Measurements from ENCODE around the gene COL25A1. TPM values are rescaled to one million over a fixed set of nuclear protein-coding genes. Genes with fewer than 3 reads are reported as not detected.

COL25A1 gene
- total RNA-seq, 2 donors from 2014 or later, result 0.26 to 0.99 TPM

GRCh38 chr4:109020861-109021260, 281.6 kb downstream of the COL25A1 start:
- H3K4me1 ChIP-seq, result no peaks in the 10 kb centered on the region

GRCh38 chr4:109016200-109016599, 286.3 kb downstream of the COL25A1 start:
- H3K4me1 ChIP-seq, result no peaks in the 10 kb centered on the region
- DNase-seq (no peak), ATAC-seq (no peak)
- no peak overlapping the region for H3K27ac ChIP-seq
- TF ChIP-seq POLR2A (IDR thresholded peaks at IDR 0.05) (no peak), CTCF (IDR thresholded peaks at IDR 0.05) (no peak)
- H3K27me3 ChIP-seq, result no peaks in the 10 kb centered on the region
- no peaks in the 10 kb centered on the region for H3K36me3 ChIP-seq (replicated peaks in 1 of 2; ENCODE audit: insufficient read depth in 1 of 2, low read depth in 2 of 2)
- no peaks in the 10 kb centered on the region for H3K9me3 ChIP-seq
- 58 to 71% methylated on average over 5 of the region's 5 CpGs for WGBS, 2 donors
- no peak overlapping the region for H3K4me3 ChIP-seq
- intact Hi-C loops (cut with DNase I), result no loop called here

More at GRCh38 chr4:109020861-109021260, 281.6 kb downstream of the COL25A1 start:
- no peak overlapping the region for H3K27ac ChIP-seq
- no peaks in the 10 kb centered on the region for H3K36me3 ChIP-seq (replicated peaks in 1 of 2; ENCODE audit: insufficient read depth in 1 of 2, low read depth in 2 of 2)
- DNase-seq (no peak), ATAC-seq (no peak)
- no peaks in the 10 kb centered on the region for H3K27me3 ChIP-seq
- WGBS, 2 donors, result 86 to 87% methylated on average over 4 of the region's 4 CpGs
- TF ChIP-seq POLR2A (IDR thresholded peaks at IDR 0.05) (no peak), CTCF (IDR thresholded peaks at IDR 0.05) (no peak)
- peaks cover 0 to 17% (median 0%) of the 10 kb centered on the region in 3 donors for H3K9me3 ChIP-seq
- intact Hi-C loops (cut with DNase I), result no loop called here
- H3K4me3 ChIP-seq, result no peak overlapping the region

DNA sequence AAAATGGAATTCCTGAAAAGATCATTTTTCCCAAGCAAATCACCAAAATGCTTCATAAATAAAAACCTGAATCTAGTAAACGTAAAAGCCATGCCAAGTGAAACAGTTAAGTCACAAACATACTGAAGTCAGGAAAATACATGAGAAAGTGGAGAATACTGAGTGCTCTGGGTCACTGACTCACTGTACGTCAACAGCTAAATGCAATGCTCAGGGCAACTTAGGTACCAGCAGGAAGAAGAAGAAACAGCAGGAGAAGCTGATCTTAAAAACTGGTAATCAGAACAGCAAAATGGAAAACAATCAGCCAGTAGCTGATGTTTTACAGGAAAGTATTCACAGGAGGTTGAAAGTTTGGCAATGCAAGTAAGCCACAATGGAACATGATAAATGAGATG, 287.0 kb downstream of the COL25A1 start:
- Histone ChIP-seq H3K9me3 (no peaks in the 10 kb centered on the region), H3K27me3 (no peaks in the 10 kb centered on the region), H3K27ac (no peak overlapping the region), H3K4me1 (no peaks in the 10 kb centered on the region), H3K36me3 (replicated peaks in 1 of 2; ENCODE audit: insufficient read depth in 1 of 2, low read depth in 2 of 2) (no peaks in the 10 kb centered on the region), H3K4me3 (no peak overlapping the region)
- intact Hi-C loops (cut with DNase I), result no loop called here
- DNase-seq (no peak), ATAC-seq (no peak)
- no peak for TF ChIP-seq CTCF (IDR thresholded peaks at IDR 0.05)
- no peak for TF ChIP-seq POLR2A (IDR thresholded peaks at IDR 0.05)
- 23 to 50% methylated on average over 2 of the region's 2 CpGs for WGBS, 2 donors

DNA sequence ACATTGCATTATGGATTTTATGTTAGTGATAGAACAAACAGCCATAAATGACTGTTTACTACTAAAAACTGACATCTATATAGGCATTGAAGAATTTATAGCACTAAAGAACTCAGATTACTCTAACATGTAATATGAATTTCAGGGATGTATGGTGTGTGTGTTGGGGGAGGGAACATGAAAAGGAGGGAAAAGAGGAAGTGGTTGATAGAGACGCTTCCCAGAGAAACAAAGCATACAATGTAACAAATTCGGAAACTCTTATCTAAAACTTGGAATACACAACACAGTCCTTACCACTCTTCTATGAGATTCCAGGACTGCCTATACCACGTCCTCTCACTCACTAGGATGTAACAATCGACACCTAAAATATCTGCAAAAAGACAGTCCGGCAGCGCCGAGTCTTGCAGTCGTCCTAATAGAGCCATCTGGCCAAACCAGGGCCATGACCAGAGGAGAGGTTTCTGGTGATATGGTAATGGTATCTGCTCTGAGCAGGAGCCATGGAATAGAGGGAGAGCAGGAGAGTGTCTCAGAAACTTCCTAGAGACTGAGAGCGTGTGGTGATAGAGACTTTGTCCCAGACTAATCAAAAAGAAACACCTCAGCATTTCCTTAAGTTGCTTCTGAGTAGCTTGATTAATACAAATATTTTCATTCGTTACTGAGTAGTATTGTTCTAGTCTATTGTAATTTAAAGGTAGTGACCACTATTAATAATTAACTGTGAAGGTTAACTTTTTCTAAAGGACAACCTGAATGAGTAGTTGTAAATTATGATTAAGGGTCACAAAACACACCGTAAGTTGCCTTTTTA, 287.7 kb downstream of the COL25A1 start:
- intact Hi-C loops (cut with DNase I), result no loop called here
- H3K27me3 ChIP-seq, result no peaks in the 10 kb centered on the region
- H3K36me3 ChIP-seq (replicated peaks in 1 of 2; ENCODE audit: insufficient read depth in 1 of 2, low read depth in 2 of 2), result no peaks in the 10 kb centered on the region
- ATAC-seq (no peak), DNase-seq (no peak)
- no peak overlapping the region for H3K27ac ChIP-seq
- H3K4me1 ChIP-seq, result no peaks in the 10 kb centered on the region
- WGBS, 2 donors, result 68 to 70% methylated on average over 11 of the region's 11 CpGs
- no peaks in the 10 kb centered on the region for H3K9me3 ChIP-seq
- no peak for TF ChIP-seq CTCF (IDR thresholded peaks at IDR 0.05)
- no peak for TF ChIP-seq POLR2A (IDR thresholded peaks at IDR 0.05)
- H3K4me3 ChIP-seq, result no peak overlapping the region
